Measurements from ENCODE around the gene CRYGC. TPM values are rescaled to one million over a fixed set of nuclear protein-coding genes. Genes with fewer than 3 reads are reported as not detected.

Gene CRYGC
- total RNA-seq, 1 donor from 2014 or later, result not detected

GRCh38 chr2:208098267-208098666, 31.4 kb downstream of the CRYGC start:
- Mint-ChIP-seq H3K36me3 (no peaks in the 10 kb centered on the region), H3K4me3 (no peak overlapping the region), H3K27me3 (ENCODE audit: insufficient read depth, low read depth) (peaks cover 3% of the 10 kb centered on the region), H3K4me1 (peaks cover 7% of the 10 kb centered on the region), H3K27ac (no peak overlapping the region), H3K9me3 (no peaks in the 10 kb centered on the region)
- Histone ChIP-seq H3F3A (ENCODE audit: low read depth) (peaks cover 12% of the 10 kb centered on the region), H4K20me1 (ENCODE audit: low read depth) (no peaks in the 10 kb centered on the region), H3K36me3 (no peaks in the 10 kb centered on the region), H3K4me2 (no peak overlapping the region), H3K9me3 (ENCODE audit: low read depth) (no peaks in the 10 kb centered on the region), H3K27ac (no peak overlapping the region), H3K27me3 (no peaks in the 10 kb centered on the region), H3K9ac (no peak overlapping the region), H3K4me3 (no peak overlapping the region), H3K4me1 (peaks cover under 1% of the 10 kb centered on the region), H2AFZ (replicated peaks) (no peak overlapping the region), H3K79me2 (ENCODE audit: low read depth) (no peaks in the 10 kb centered on the region)
- TF ChIP-seq EZH2 (IDR thresholded peaks at IDR 0.05) (no peak), EZH2phosphoT487 (IDR thresholded peaks at IDR 0.05) (no peak), CTCF (IDR thresholded peaks at IDR 0.05) (no peak)
- DNase-seq (ENCODE audit: low spot score), result no peak

DNA sequence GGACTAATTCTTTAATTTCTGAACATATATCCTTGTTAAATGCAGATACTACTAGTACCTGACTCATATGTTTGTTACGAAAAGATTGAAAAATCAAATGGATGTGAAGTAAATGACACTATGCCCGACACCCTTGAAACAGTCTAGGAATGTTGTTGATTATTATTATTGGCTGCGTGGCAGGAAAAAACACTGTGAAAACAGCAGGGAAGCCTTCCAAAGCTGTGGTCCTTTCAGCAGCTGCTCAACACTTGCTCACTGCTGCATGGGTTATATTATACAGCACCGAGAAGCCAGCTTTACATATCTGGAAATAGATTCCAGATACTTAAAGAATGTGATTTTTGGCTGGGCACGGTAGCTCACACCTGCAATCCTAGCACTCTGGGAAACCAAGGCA, 31.8 kb downstream of the CRYGC start:
- Histone ChIP-seq H3K27ac (no peak overlapping the region), H3F3A (ENCODE audit: low read depth) (peaks cover 12% of the 10 kb centered on the region), H3K36me3 (no peaks in the 10 kb centered on the region), H3K4me1 (no peaks in the 10 kb centered on the region), H3K79me2 (ENCODE audit: low read depth) (no peaks in the 10 kb centered on the region), H3K4me2 (no peak overlapping the region), H4K20me1 (ENCODE audit: low read depth) (no peaks in the 10 kb centered on the region), H3K9ac (no peak overlapping the region), H3K9me3 (ENCODE audit: low read depth) (no peaks in the 10 kb centered on the region), H2AFZ (replicated peaks) (peak overlapping the region; percentile 12), H3K27me3 (no peaks in the 10 kb centered on the region), H3K4me3 (no peak overlapping the region)
- Mint-ChIP-seq H3K36me3 (no peaks in the 10 kb centered on the region), H3K27ac (no peak overlapping the region), H3K9me3 (no peaks in the 10 kb centered on the region), H3K4me1 (peaks cover 7% of the 10 kb centered on the region), H3K4me3 (no peak overlapping the region), H3K27me3 (ENCODE audit: insufficient read depth, low read depth) (peaks cover 3% of the 10 kb centered on the region)
- no peak for TF ChIP-seq EZH2 (IDR thresholded peaks at IDR 0.05)
- no peak for TF ChIP-seq CTCF (IDR thresholded peaks at IDR 0.05)
- TF ChIP-seq EZH2phosphoT487 (IDR thresholded peaks at IDR 0.05), result no peak
- DNase-seq (ENCODE audit: low spot score), result no peak

DNA sequence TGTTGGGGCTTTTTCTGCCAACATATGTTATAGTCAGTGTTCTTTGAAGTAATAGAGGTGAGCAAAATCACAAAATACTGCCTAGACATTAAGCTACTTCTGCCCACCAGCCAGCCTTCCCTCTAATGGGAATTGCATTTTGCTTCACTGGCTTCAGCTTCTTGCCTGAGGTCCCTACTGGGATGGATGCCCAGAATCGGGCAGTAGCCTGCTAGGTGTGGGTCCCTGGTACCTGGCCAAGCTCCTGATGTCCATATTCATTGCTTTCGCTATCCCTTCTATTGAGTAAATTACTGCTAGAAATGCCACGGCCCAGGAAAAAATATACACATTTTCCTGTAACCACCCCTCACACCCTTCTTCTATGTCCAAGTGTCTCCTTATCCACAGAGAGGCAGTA, 32.3 kb downstream of the CRYGC start:
- Histone ChIP-seq H3K27me3 (no peaks in the 10 kb centered on the region), H3F3A (ENCODE audit: low read depth) (peaks cover 8% of the 10 kb centered on the region), H3K79me2 (ENCODE audit: low read depth) (no peaks in the 10 kb centered on the region), H2AFZ (replicated peaks) (peak overlapping the region; percentile 12), H3K4me1 (no peaks in the 10 kb centered on the region), H3K9me3 (ENCODE audit: low read depth) (no peaks in the 10 kb centered on the region), H3K27ac (no peak overlapping the region), H3K4me3 (no peak overlapping the region), H3K9ac (no peak overlapping the region), H4K20me1 (ENCODE audit: low read depth) (no peaks in the 10 kb centered on the region), H3K36me3 (no peaks in the 10 kb centered on the region), H3K4me2 (no peak overlapping the region)
- no peak for DNase-seq (ENCODE audit: low spot score)
- H3K27me3 Mint-ChIP-seq (ENCODE audit: insufficient read depth, low read depth), result peaks cover 3% of the 10 kb centered on the region
- H3K9me3 Mint-ChIP-seq, result no peaks in the 10 kb centered on the region
- no peaks in the 10 kb centered on the region for H3K36me3 Mint-ChIP-seq
- no peak for TF ChIP-seq EZH2phosphoT487 (IDR thresholded peaks at IDR 0.05)
- no peak for TF ChIP-seq EZH2 (IDR thresholded peaks at IDR 0.05)
- no peak for TF ChIP-seq CTCF (IDR thresholded peaks at IDR 0.05)
- H3K4me1 Mint-ChIP-seq, result peaks cover 6% of the 10 kb centered on the region
- H3K27ac Mint-ChIP-seq, result no peak overlapping the region
- no peak overlapping the region for H3K4me3 Mint-ChIP-seq

All from neural progenitor cell (in vitro differentiated cells).